ENCODE results near the gene PRKCQ. TPM values are rescaled to one million over a fixed set of nuclear protein-coding genes. Genes with fewer than 3 reads are reported as not detected.

PRKCQ gene
- total RNA-seq, 1 experiment from 2014 or later: 4.0 TPM

DNA sequence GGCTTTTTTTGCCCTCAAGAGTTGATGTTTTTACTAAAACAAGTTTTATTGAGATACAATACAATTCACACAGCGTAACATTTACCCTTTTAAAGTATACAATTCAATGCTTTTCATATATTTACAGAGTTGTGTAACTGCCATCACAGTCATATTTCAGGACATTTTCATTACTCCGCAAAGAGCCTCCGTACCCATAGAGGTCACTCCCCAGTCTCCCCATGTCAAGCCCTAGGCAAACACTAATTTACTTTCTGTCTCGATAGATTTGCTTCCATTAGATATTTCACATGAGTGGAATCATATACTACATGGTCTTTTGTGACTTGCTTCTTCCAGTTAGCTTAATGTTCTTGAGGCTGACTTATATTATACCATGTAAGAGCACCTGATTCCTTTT, 183.8 kb downstream of the PRKCQ start:
- H3K27ac ChIP-seq: no peak overlapping the region
- CTCF ChIA-PET: interaction anchor here (0.7 kb wide), 1 partner anchor 10 kb away, joined by 3 read pairs; no protein-coding TSS in a partner anchor

DNA sequence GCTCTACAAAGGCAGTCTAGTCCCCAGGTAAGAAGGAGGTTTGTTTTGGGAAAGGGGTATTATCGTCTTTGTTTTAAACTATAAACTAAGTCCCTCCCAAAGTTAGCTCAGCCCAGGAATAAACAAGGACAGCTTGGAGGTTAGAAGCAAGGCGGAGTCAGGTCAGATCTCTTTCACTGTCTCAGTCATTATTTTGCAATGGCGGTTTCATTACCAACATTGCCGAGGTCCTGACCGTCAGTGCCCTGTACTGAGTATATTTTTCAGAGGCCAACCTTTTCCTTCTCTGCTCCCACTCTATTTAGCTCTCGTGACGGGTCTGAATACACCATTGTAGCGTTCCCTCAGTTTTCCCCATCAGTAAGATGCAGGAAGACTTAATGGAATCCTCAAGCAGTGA, 184.5 kb downstream of the PRKCQ start:
- H3K36me3 ChIP-seq (ENCODE audit: low read depth): no peaks in the 10 kb centered on the region
- H4K20me1 ChIP-seq (ENCODE audit: insufficient read depth): no peaks in the 10 kb centered on the region
- no peaks in the 10 kb centered on the region for H3K79me2 ChIP-seq (ENCODE audit: low read depth)
- BruUV-seq (replicated peaks): no TSS peak
- H2AFZ ChIP-seq: no peak overlapping the region
- no peaks in the 10 kb centered on the region for H3K9me2 ChIP-seq (ENCODE audit: insufficient read depth)
- CTCF ChIA-PET: interaction anchor here (0.6 to 0.7 kb wide), 2 partner anchors 10 to 524 kb away, joined by 3 read pairs; no protein-coding TSS in a partner anchor
- peaks cover 18% of the 10 kb centered on the region for H3F3A ChIP-seq (ENCODE audit: insufficient read depth, low read depth)
- H3K27me3 ChIP-seq (ENCODE audit: insufficient read depth, low read depth): no peaks in the 10 kb centered on the region
- intact Hi-C loops (cut with micrococcal nuclease; ENCODE audit: unreplicated experiment): no loop called here
- peaks cover 24% of the 10 kb centered on the region for H3K4me1 ChIP-seq (replicated peaks; ENCODE audit: insufficient read depth)
- POLR2A ChIA-PET (ENCODE audit: unreplicated experiment): no interaction called here
- H3K4me2 ChIP-seq: no peak overlapping the region
- H3K9me3 ChIP-seq (ENCODE audit: insufficient read depth, low read depth): no peaks in the 10 kb centered on the region
- TF ChIP-seq EZH2 (IDR thresholded peaks at IDR 0.05; ENCODE audit: low read depth): no peak
- TF ChIP-seq, protein P1, sequence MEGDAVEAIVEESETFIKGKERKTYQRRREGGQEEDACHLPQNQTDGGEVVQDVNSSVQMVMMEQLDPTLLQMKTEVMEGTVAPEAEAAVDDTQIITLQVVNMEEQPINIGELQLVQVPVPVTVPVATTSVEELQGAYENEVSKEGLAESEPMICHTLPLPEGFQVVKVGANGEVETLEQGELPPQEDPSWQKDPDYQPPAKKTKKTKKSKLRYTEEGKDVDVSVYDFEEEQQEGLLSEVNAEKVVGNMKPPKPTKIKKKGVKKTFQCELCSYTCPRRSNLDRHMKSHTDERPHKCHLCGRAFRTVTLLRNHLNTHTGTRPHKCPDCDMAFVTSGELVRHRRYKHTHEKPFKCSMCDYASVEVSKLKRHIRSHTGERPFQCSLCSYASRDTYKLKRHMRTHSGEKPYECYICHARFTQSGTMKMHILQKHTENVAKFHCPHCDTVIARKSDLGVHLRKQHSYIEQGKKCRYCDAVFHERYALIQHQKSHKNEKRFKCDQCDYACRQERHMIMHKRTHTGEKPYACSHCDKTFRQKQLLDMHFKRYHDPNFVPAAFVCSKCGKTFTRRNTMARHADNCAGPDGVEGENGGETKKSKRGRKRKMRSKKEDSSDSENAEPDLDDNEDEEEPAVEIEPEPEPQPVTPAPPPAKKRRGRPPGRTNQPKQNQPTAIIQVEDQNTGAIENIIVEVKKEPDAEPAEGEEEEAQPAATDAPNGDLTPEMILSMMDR (conservative IDR thresholded peaks at IDR 0.05): no peak
- H3K27ac ChIP-seq: no peak overlapping the region
- no peak overlapping the region for H3K4me3 ChIP-seq
- no peak for DNase-seq

More for the DNA sequence above, 183.8 kb downstream of the PRKCQ start:
- no peaks in the 10 kb centered on the region for H3K36me3 ChIP-seq (ENCODE audit: low read depth)
- no peak overlapping the region for H3K4me2 ChIP-seq
- no peaks in the 10 kb centered on the region for H3K9me2 ChIP-seq (ENCODE audit: insufficient read depth)
- POLR2A ChIA-PET (ENCODE audit: unreplicated experiment): no interaction called here
- no peaks in the 10 kb centered on the region for H3K9me3 ChIP-seq (ENCODE audit: insufficient read depth, low read depth)
- peaks cover 30% of the 10 kb centered on the region for H3K4me1 ChIP-seq (replicated peaks; ENCODE audit: insufficient read depth)
- no peaks in the 10 kb centered on the region for H3K27me3 ChIP-seq (ENCODE audit: insufficient read depth, low read depth)
- no peak overlapping the region for H2AFZ ChIP-seq
- no peak for TF ChIP-seq EZH2 (IDR thresholded peaks at IDR 0.05; ENCODE audit: low read depth)
- TF ChIP-seq, protein P1 (conservative IDR thresholded peaks at IDR 0.05): no peak
- H4K20me1 ChIP-seq (ENCODE audit: insufficient read depth): no peaks in the 10 kb centered on the region
- no peak for DNase-seq
- peaks cover 18% of the 10 kb centered on the region for H3F3A ChIP-seq (ENCODE audit: insufficient read depth, low read depth)
- BruUV-seq (replicated peaks): no TSS peak
- no peak overlapping the region for H3K4me3 ChIP-seq
- intact Hi-C loops (cut with micrococcal nuclease; ENCODE audit: unreplicated experiment): no loop called here
- H3K79me2 ChIP-seq (ENCODE audit: low read depth): no peaks in the 10 kb centered on the region

DNA sequence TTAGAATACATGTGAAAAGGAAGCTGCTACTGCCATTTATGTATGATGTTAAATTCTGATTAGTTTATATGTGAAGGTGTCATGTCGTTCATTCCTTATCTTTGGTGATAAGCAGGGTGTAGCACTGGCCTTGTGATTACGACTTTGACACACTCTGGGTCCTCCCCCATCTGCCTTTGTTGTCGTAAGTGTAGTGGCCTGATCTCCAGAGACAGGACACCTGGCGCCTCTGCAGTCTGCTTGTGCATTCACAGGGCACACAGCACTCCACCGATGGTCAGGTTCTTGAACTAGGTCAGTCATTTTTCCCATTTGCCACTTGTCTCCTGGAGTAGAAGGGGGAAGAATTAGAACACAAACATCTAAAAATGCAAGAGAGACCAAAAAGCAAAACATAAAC, 186.0 kb downstream of the PRKCQ start:
- Histone ChIP-seq H3K27me3 (ENCODE audit: insufficient read depth, low read depth) (no peaks in the 10 kb centered on the region), H3K4me1 (replicated peaks; ENCODE audit: insufficient read depth) (peaks cover 9% of the 10 kb centered on the region), H4K20me1 (ENCODE audit: insufficient read depth) (no peaks in the 10 kb centered on the region), H2AFZ (no peak overlapping the region), H3K4me2 (no peak overlapping the region), H3K27ac (no peak overlapping the region), H3K79me2 (ENCODE audit: low read depth) (no peaks in the 10 kb centered on the region), H3K9me3 (ENCODE audit: insufficient read depth, low read depth) (no peaks in the 10 kb centered on the region), H3K36me3 (ENCODE audit: low read depth) (no peaks in the 10 kb centered on the region), H3F3A (ENCODE audit: insufficient read depth, low read depth) (peaks cover 8% of the 10 kb centered on the region), H3K4me3 (no peak overlapping the region), H3K9me2 (ENCODE audit: insufficient read depth) (no peaks in the 10 kb centered on the region)
- ChIA-PET POLR2A (ENCODE audit: unreplicated experiment) (no interaction called here), CTCF (no interaction called here)
- DNase-seq: no peak
- intact Hi-C loops (cut with micrococcal nuclease; ENCODE audit: unreplicated experiment): no loop called here
- TF ChIP-seq, protein P1 (conservative IDR thresholded peaks at IDR 0.05): no peak
- no peak for TF ChIP-seq EZH2 (IDR thresholded peaks at IDR 0.05; ENCODE audit: low read depth)
- no TSS peak for BruUV-seq (replicated peaks)
